NCI-H1105 treated with DMSO at 0.1 percent for 48 hours (cell line): Measurements from ENCODE around the gene GMEB2.
A peak's percentile ranks its signal among the peaks of the same experiment; 100 is the strongest.
"Not testable (repeated sequence)": the region's sequence is repeated elsewhere in the genome, so short reads cannot be mapped to it uniquely, and the experiment has no call there.

Source experiments
- DNase-seq: peaks from one replicate; lab custom pipeline; 2025; lab: John Stamatoyannopoulos, UW

The GMEB2 gene

DNA sequence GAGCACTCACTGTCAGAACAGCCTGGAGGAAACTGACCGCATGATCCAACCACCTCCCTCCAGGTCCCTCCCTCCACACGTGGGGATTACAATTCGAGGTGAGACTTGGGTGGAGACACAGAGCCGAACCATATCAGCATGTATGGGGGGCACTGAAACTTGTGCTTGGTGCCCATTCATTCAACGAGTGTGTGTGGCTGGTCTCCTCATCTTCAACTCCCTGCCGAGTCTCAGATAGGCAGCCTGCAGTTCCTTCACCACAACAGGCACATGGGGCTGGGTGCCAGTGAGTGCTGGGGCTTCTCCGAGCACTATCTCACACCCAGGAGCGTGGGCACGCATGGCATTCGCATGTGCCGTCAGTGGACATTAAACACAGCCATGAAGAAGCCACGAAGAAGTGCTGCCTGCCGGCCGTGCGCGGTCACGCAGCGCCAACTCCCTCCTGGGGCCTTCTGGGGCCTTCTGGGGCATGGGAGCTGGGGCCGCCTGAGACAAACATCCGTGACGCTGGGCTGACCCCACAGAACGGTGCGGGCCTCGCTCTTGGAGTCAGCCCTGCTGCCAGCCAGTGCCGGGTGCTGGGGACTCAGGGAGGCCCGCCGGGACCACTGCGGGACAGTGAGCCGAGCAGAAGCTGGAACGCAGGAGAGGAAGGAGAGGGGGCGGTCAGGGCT is 30.5 kb upstream of the GMEB2 start:
- DNase-seq, result no peak

DNA sequence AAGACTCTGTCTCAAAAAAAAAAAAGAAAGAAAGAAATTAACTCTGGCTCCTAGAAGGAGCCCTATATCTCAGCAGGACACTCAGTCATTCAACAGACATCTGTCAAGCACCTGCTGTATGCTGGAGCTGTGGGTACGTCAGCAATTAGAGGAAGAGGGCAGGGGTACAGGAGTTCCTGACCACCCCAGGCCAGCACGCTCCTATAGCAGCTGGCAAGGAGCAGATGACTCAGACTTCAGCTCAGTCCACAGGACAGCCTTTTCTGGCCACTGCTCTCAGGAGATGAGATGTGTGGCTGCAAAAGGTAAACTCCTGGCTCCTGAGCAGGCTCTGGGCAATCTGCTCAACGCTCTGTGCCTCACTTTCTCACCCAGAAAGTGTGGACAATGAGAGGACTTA is 29.6 kb upstream of the GMEB2 start:
- no peak for DNase-seq

GRCh38 chr20:63655249-63655648 is 28.3 kb upstream of the GMEB2 start:
- no peak for DNase-seq

- DNase-seq, result no peak
These were observed 27.2 kb upstream of the GMEB2 start for GRCh38 chr20:63653974-63654668.

DNA sequence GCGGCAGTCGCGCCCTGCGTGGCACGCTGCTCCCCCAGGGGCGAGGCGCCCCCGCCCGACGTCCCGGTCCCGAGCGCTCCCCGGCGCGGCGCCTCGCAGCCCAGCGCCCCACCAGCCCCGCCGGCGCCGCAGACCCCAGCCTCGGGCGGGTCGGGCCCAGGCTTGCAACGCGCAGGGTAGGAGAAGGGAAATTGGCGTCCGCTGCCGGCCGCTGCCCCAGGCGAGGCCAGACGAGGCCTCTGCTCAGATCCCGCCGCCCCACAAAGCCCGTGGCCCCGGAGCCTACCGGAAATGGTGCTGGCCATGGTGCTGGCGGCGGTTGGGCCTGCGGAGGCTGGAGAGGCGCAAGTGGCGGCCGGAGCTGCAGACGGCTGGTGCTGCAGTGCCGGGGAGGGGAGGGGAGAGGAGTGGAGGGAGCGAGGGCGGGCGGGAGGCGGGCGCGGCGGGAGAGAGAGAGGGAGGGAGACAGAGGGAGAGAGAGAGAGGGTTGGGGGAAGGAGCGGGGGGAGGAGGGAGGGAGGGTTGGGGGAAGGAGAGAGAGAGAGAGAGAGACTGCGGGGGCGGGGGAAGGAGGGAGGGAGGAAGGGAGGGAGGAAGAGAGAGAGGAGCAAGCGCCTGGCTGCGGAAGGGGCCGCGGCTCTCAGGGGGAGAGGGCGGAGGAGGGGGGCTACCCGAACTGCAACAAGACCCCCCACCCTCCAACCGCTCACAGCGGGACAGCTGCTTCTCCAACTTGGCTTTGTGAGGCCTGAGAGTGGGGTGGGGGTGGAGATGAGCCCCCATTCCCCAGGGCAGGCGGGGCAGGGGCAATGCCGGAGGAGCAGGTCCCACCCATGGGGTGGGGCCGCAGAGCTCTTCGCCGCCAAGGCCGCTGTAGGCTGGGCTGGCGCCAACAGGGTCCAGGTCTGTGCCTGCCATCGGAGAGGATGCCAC is 26.4 kb upstream of the GMEB2 start, which contains the start of gene STMN3:
Gene STMN3, minus strand, starts transcription at position 384 of the 933 bp plus-strand sequence. Its CDS starts 79 bp downstream, at position 305.
- DNase-seq, result peak; percentile 93

- DNase-seq, result peak; percentile 30
These were observed 25.5 kb upstream of the GMEB2 start for GRCh38 chr20:63652192-63652980.

GRCh38 chr20:63651942-63652191 is 25.0 kb upstream of the GMEB2 start:
- DNase-seq, result peak; percentile 17

DNA sequence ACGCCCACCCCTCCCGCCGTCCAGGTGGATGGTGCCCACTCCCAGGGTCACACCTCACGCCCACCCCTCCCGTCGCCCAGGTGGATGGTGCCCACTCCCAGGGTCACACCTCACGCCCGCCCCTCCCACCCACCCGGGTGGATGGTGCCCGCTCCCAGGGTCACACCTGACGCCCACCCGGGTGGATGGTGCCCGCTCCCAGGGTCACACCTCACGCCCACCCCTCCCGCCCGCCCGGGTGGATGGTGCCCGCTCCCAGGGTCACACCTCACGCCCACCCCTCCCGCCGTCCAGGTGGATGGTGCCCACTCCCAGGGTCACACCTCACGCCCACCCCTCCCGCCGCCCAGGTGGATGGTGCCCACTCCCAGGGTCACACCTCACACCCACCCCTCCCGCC is 23.6 kb upstream of the GMEB2 start:
- not testable (repeated sequence) for DNase-seq

DNA sequence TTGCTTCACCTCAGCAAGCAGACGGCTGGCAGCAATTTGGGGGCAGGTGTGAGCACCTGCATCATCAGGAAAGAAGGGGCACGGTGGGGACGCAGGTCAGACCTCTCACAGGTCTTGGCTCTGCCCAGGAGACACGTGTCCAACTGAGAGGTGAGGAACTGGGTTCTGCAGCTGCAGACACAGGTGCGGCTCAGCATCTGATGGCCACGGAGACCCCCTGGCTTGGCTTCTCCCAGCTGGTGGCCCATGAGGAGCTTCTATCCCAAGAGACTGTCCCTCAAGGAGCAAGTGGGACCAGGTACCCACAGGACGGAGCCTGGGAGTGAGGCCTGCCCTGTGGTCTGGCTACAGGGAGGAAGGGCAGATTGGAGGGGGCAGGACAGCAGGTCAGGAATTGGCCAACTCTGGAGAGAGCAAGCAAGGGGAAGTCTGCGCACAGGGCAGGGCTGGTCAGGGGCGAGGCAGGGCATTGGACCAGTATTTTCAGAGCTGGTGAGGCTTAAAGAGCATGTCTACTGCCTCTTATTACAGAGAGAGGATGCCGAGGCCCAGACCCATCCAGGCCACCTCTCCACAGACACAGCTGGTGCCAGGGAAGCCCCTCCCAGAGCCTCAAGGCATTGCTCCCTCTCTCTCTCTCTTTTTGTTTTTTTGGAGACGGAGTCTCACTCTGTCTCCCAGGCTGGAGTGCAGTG is 22.1 kb upstream of the GMEB2 start:
- no peak for DNase-seq

GRCh38 chr20:63648190-63648589 is 21.3 kb upstream of the GMEB2 start:
- no peak for DNase-seq

GRCh38 chr20:63645218-63645617 is 18.3 kb upstream of the GMEB2 start:
- DNase-seq, result no peak

- DNase-seq, result no peak
These were observed 17.0 kb upstream of the GMEB2 start for GRCh38 chr20:63643946-63644345.

DNA sequence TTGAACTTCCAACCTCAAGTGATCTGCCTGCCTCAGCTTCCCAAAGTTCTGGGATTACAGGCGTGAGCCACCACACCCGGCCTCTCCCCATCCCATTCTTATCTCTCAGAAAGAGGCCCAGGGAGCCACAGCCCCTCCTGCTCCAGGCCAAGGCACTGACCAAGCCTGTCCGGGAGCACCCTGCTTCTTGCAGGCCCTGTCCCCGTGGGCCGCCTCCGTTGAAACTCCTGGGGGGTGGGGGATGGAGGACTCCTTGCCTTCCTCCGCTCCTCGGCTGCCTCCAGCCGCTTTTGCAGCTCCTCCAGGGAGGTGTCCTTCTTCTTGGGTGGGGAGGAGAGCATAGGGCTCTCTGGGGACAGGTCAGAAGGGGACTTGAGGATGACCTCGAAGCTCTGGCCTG is 16.6 kb upstream of the GMEB2 start:
- DNase-seq, result no peak

- DNase-seq, result peak; percentile 17
These were observed 15.8 kb upstream of the GMEB2 start for GRCh38 chr20:63642527-63643247.

GRCh38 chr20:63641792-63642523 is 15.1 kb upstream of the GMEB2 start:
- peak; percentile 89 for DNase-seq

DNA sequence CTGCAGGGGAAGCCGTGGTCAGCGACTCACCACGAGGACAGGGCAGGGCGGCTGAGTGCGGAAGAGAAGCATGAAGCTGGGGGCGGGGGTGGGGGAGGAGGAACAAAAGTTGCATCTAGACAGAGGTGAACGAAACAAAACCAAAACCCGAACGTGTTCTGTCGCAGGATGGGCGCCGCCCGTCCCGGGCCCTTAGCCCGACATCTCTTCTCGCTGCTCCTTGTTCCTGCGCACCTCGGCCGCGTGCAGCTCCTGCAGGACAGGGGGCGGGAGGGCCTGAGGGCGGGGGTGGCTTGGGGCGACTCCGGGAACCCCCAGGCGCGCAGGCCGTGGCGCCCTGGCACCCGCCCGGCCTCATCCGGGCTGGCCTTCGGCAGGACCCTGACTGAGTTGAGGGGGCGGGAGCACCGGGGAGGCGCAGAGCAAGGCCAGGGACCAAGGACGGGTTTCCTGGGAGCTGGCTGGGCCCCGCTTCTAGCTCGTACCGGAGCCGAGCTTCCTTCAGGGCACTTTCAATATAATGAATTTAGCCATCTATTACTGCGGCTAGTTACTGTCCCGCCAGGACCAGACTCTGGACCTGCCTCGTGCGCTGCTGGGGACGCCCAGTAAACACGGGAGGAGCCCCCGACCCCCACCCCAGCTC is 14.4 kb upstream of the GMEB2 start:
- DNase-seq, result no peak

DNA sequence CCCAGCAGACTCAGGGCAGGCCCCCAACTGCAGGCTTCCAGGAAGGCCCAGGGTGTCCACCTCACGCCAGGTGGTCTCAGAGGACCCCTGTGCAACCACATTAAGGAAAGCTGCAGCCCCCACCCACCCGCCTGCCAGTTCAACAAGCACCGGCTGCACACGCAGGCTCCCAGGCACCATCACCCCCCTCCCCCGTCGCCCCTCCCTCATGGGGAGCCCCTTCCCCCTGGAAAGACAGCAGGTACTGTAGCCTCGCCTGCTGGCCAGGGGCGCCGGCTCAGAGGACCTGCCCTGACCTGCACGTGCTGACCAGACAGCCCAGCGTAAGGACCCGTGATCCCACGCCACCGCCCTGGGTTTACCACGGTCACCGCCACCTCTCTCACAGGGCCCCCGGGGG is 13.8 kb upstream of the GMEB2 start:
- DNase-seq, result not testable (repeated sequence)

DNA sequence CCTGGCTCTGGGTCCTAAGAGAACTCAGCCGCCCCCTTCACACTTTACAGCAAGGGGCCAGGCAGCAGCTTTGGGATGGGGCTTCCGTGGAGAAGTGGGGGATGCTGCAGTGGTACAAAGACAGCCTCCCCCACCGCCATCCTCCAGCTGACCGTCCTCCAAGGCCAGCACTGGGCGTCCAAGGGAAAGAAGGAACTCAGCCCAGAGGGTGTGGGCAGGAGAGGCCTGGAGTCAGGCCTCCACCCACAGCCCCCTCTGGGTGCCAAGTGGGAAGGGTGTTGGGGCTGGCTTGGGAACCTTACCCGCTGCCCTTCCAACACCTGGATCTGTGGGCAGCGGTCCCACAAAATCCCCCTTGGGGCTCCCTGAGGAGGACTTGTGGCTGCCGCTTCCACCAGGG is 13.2 kb upstream of the GMEB2 start:
- DNase-seq, result no peak
